Measurements from ENCODE around the gene FOXP1.

Gene FOXP1

DNA sequence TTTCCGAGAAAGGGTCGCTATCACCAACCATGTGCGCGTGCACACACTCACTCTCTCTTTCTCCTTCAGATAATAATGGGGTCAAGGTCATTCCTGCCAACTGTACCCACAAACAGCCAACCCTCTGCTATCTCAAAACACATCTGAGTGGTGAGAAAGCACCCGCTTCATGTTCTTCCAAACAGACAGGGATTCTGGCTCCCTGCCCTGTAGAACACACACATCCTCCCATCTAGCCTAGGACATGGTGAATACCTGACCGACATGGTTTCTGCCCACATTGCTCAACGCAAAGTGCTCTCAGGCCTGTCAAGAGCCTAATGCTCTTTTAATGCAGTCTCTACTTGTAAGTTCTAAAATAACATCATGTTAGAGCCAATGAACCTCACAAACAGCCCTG is 302.2 kb downstream of the FOXP1 start:
- Histone ChIP-seq H3K4me3 (ENCODE audit: low read depth, low read length) (no peak overlapping the region), H3K9me3 (ENCODE audit: control insufficient read depth, insufficient read depth, low read length) (no peaks in the 10 kb centered on the region), H3K4me1 (ENCODE audit: control insufficient read depth, insufficient read depth, low read length) (peaks cover 11% of the 10 kb centered on the region), H3K9ac (ENCODE audit: low read depth, low read length) (no peak overlapping the region), H3K27ac (ENCODE audit: low read depth, low read length) (no peak overlapping the region), H3K27me3 (ENCODE audit: control insufficient read depth, insufficient read depth, low read length) (no peaks in the 10 kb centered on the region), H3K36me3 (ENCODE audit: control insufficient read depth, insufficient read depth, low read length) (no peaks in the 10 kb centered on the region)

DNA sequence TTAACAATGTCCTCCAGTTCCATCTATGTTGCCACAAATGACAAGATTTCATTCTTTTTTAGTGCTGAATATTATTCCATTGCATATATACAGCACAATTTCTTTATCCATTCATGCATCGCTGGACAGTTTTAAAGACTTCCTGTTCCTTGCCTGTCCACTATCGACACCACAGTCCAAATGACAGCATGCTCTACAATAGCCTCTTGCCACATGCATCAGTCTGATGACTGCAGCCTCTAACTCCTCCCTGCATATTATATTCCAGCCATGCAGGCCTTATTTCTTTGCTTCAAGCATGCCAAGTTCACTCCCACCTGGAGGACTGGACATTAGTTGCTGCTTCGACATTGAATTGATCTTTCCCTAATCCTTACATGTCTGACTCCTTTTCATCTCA is 306.2 kb downstream of the FOXP1 start:
- no peak overlapping the region for H3K4me3 ChIP-seq (ENCODE audit: low read depth, low read length)
- no peak overlapping the region for H3K27ac ChIP-seq (ENCODE audit: low read depth, low read length)
- peaks cover under 1% of the 10 kb centered on the region; the same call in 1 of the 2 replicates for H3K4me1 ChIP-seq (ENCODE audit: control insufficient read depth, insufficient read depth, low read length)
- no peaks in the 10 kb centered on the region for H3K9me3 ChIP-seq (ENCODE audit: control insufficient read depth, insufficient read depth, low read length)
- H3K36me3 ChIP-seq (ENCODE audit: control insufficient read depth, insufficient read depth, low read length), result no peaks in the 10 kb centered on the region
- no peaks in the 10 kb centered on the region for H3K27me3 ChIP-seq (ENCODE audit: control insufficient read depth, insufficient read depth, low read length)
- no peak overlapping the region for H3K9ac ChIP-seq (ENCODE audit: low read depth, low read length)

DNA sequence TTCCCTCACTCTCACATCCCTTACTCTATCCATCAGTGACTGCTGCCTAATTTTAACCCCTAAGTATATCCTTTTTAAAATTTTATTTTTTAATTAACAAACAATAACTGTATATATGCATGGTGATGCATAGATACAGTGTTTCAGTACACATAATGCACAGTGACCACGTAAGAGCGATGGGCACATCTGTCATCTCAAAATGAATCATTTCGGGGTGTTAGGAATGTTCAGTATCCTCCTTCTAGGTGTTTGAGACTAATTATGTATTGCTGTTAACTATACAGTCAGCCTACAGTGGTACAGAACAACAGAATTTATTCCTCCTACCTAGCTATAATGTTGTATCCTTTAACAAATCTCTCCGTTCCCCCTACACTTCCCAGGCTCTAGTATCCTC is 307.0 kb downstream of the FOXP1 start:
- Histone ChIP-seq H3K9ac (ENCODE audit: low read depth, low read length) (no peak overlapping the region), H3K27ac (ENCODE audit: low read depth, low read length) (no peak overlapping the region), H3K27me3 (ENCODE audit: control insufficient read depth, insufficient read depth, low read length) (no peaks in the 10 kb centered on the region), H3K9me3 (ENCODE audit: control insufficient read depth, insufficient read depth, low read length) (no peaks in the 10 kb centered on the region), H3K4me1 (ENCODE audit: control insufficient read depth, insufficient read depth, low read length) (no peaks in the 10 kb centered on the region), H3K36me3 (ENCODE audit: control insufficient read depth, insufficient read depth, low read length) (no peaks in the 10 kb centered on the region), H3K4me3 (ENCODE audit: low read depth, low read length) (no peak overlapping the region)

DNA sequence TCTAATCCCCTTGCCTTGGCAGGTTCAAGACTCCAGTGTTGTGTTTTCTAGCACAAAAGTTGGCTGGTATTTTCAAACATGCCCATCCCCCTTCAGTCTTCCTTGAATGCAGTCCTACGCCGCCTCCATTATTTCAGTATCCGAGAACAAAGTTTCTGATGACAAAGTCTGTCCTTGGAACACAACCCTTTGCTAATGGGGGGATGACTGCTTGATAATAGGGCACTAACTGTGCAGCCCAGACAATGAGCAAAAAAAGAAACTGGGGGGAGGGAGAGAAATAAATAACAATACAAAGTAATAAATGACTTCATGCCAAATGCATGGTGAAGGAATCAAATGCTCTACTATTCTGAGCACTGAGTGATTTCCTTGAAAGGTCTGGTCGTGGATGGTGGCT is 310.1 kb downstream of the FOXP1 start:
- Histone ChIP-seq H3K36me3 (ENCODE audit: control insufficient read depth, insufficient read depth, low read length) (no peaks in the 10 kb centered on the region), H3K4me1 (ENCODE audit: control insufficient read depth, insufficient read depth, low read length) (no peaks in the 10 kb centered on the region), H3K27ac (ENCODE audit: low read depth, low read length) (no peak overlapping the region), H3K4me3 (ENCODE audit: low read depth, low read length) (no peak overlapping the region), H3K9me3 (ENCODE audit: control insufficient read depth, insufficient read depth, low read length) (no peaks in the 10 kb centered on the region), H3K27me3 (ENCODE audit: control insufficient read depth, insufficient read depth, low read length) (no peaks in the 10 kb centered on the region), H3K9ac (ENCODE audit: low read depth, low read length) (no peak overlapping the region)

DNA sequence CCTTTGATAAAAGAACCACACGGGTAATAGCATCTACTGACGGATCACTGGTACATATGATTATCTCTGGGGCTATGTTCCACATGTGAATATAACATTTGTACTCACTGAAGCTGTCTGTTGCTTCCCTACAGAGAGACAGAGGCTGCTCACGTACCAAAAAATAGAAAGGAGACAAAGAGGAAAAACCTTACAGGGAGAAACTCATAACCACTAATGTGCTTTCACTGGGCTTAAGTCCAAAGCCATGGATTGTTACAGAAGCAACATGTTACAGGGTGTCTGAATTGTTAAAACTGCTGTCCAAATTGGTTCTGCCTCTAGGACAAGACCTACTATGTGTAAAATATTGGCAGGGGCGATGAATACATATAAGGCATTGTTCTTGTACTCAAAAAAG is 311.9 kb downstream of the FOXP1 start:
- no peak overlapping the region for H3K27ac ChIP-seq (ENCODE audit: low read depth, low read length)
- no peaks in the 10 kb centered on the region for H3K4me1 ChIP-seq (ENCODE audit: control insufficient read depth, insufficient read depth, low read length)
- H3K9me3 ChIP-seq (ENCODE audit: control insufficient read depth, insufficient read depth, low read length), result no peaks in the 10 kb centered on the region

DNA sequence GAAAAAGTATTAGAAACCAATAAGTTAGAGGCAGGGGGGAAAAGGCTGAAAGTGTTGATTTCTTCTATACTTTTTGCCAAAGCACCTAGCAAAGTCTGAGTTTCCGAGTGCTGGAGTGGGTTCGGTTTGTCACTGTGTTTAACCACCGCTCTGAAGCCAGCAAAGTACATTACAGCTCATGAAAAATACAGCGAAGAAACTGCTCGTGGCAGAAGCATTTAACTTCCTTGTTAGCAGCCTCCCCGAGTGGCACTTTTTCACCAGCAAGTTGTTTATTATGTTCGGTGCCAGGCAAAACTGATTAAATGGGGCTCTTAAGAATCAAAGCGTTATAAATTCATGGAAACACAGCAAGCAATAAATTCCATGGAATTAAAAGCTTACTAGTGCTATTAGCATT is 313.6 kb downstream of the FOXP1 start:
- Histone ChIP-seq H3K9ac (ENCODE audit: low read depth, low read length) (no peak overlapping the region), H3K27ac (ENCODE audit: low read depth, low read length) (no peak overlapping the region)

More for the DNA sequence above, 311.9 kb downstream of the FOXP1 start:
- H3K27me3 ChIP-seq (ENCODE audit: control insufficient read depth, insufficient read depth, low read length), result no peaks in the 10 kb centered on the region
- no peaks in the 10 kb centered on the region for H3K36me3 ChIP-seq (ENCODE audit: control insufficient read depth, insufficient read depth, low read length)
- H3K9ac ChIP-seq (ENCODE audit: low read depth, low read length), result no peak overlapping the region
- no peak overlapping the region for H3K4me3 ChIP-seq (ENCODE audit: low read depth, low read length)

DNA sequence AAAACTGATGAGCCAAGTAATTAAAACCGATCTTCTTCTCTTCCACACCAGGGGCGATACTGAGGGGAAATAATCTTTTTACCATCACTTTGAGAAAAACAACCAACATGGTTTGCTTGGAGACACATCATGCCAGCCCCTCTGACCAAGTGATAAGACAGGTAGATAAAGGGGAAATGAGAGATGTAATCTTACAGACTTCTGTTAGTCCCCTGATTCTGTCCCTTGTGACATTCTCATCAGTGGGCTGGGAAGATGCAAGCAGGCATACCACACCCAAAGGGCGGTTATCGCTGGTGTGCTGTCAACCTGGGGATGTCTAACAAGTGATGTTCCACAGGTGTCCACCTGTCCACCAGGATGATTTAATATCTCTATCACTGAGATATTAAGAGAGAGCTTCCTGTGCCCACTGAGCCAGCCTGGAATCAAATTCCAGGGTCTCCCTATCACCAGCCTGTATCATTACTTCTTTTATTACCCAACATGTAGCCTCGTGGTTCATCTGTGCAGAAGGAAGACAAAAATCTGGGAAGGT is 315.0 kb downstream of the FOXP1 start:
- H3K27ac ChIP-seq (ENCODE audit: low read depth, low read length), result no peak overlapping the region
- H3K4me3 ChIP-seq (ENCODE audit: low read depth, low read length), result no peak overlapping the region

More for the DNA sequence above, 313.6 kb downstream of the FOXP1 start:
- H3K9me3 ChIP-seq (ENCODE audit: control insufficient read depth, insufficient read depth, low read length), result no peaks in the 10 kb centered on the region
- no peaks in the 10 kb centered on the region for H3K4me1 ChIP-seq (ENCODE audit: control insufficient read depth, insufficient read depth, low read length)
- no peaks in the 10 kb centered on the region for H3K27me3 ChIP-seq (ENCODE audit: control insufficient read depth, insufficient read depth, low read length)
- H3K4me3 ChIP-seq (ENCODE audit: low read depth, low read length), result no peak overlapping the region
- H3K36me3 ChIP-seq (ENCODE audit: control insufficient read depth, insufficient read depth, low read length), result no peaks in the 10 kb centered on the region

DNA sequence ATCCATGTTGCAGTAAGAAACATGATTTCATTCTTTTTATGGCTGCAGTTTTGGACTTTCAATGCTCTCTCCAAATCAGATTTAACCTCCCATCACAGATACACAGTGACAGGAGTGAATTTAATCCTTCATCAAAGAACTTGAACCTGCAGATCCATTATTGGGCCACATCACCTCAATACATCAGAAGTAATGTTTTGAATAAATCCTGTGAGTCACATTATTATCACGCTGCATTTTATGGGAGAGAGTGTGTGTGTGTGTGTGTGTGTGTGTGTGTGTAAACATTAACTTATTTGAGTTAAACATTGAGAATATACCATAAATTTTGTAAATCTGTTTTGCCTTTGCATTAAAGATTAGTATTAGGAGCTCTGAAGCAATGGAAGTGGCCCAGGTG is 316.7 kb downstream of the FOXP1 start:
- H3K9me3 ChIP-seq (ENCODE audit: control insufficient read depth, insufficient read depth, low read length), result no peaks in the 10 kb centered on the region
- H3K4me1 ChIP-seq (ENCODE audit: control insufficient read depth, insufficient read depth, low read length), result 0 out of 2 replicates have a peak, but pooled peaks cover 3% of the 10 kb centered on the region
- no peaks in the 10 kb centered on the region for H3K36me3 ChIP-seq (ENCODE audit: control insufficient read depth, insufficient read depth, low read length)
- H3K27me3 ChIP-seq (ENCODE audit: control insufficient read depth, insufficient read depth, low read length), result no peaks in the 10 kb centered on the region
- H3K27ac ChIP-seq (ENCODE audit: low read depth, low read length), result no peak overlapping the region
- H3K4me3 ChIP-seq (ENCODE audit: low read depth, low read length), result no peak overlapping the region
- no peak overlapping the region for H3K9ac ChIP-seq (ENCODE audit: low read depth, low read length)

More for the DNA sequence above, 315.0 kb downstream of the FOXP1 start:
- no peaks in the 10 kb centered on the region for H3K27me3 ChIP-seq (ENCODE audit: control insufficient read depth, insufficient read depth, low read length)
- H3K9me3 ChIP-seq (ENCODE audit: control insufficient read depth, insufficient read depth, low read length), result no peaks in the 10 kb centered on the region
- H3K36me3 ChIP-seq (ENCODE audit: control insufficient read depth, insufficient read depth, low read length), result no peaks in the 10 kb centered on the region
- no peaks in the 10 kb centered on the region for H3K4me1 ChIP-seq (ENCODE audit: control insufficient read depth, insufficient read depth, low read length)
- no peak overlapping the region for H3K9ac ChIP-seq (ENCODE audit: low read depth, low read length)

DNA sequence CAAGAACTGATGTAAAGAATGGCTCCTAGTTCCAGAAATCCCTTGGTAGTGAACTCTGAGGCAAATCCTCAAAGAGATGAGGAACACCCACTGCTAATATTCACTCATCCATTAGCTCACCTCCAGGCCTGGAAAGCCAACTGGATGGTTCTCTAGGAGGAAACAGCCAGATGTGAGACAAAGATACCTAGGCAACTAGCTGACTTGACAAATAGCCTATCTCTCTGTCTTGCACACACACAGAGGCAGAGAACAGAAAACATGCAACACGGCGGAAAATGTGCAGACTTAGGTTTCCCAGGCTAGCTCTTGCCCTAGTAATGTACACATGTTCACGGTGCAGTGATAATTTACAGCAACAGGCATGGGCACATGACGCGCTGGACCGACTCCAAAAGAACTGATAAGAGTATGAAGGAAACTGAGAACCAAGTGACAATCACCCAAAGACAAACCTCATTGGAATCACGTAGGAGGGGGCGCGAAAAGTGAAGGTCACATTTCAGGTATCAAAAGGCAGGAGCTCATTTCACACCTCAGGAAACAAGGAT is 318.1 kb downstream of the FOXP1 start:
- H3K4me3 ChIP-seq (ENCODE audit: low read depth, low read length), result no peak overlapping the region
- no peaks in the 10 kb centered on the region for H3K27me3 ChIP-seq (ENCODE audit: control insufficient read depth, insufficient read depth, low read length)
- no peaks in the 10 kb centered on the region for H3K36me3 ChIP-seq (ENCODE audit: control insufficient read depth, insufficient read depth, low read length)
- no peak overlapping the region for H3K9ac ChIP-seq (ENCODE audit: low read depth, low read length)
- H3K4me1 ChIP-seq (ENCODE audit: control insufficient read depth, insufficient read depth, low read length), result 0 out of 2 replicates have a peak, but pooled peaks cover 3% of the 10 kb centered on the region
- no peaks in the 10 kb centered on the region for H3K9me3 ChIP-seq (ENCODE audit: control insufficient read depth, insufficient read depth, low read length)
- no peak overlapping the region for H3K27ac ChIP-seq (ENCODE audit: low read depth, low read length)

DNA sequence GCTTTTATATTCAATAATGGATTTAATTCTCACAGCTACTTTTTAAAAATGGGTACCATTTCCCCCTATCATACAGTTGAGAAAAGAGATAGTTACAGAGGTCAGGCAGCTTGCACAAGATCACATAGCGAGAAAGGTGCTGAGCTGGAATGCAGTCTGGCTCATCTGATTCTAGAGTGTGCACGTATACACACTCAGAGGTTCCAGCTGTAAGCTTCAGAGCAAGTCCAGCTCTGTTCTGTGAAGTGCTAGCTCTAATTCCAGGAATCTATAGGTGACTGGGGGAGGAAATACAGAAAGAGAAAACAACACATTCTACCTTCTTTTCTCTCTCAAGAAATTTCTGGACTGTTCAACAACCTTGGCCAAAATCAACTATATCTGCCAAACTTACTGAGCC is 318.7 kb downstream of the FOXP1 start:
- Histone ChIP-seq H3K9me3 (ENCODE audit: control insufficient read depth, insufficient read depth, low read length) (no peaks in the 10 kb centered on the region), H3K27ac (ENCODE audit: low read depth, low read length) (no peak overlapping the region), H3K27me3 (ENCODE audit: control insufficient read depth, insufficient read depth, low read length) (no peaks in the 10 kb centered on the region), H3K4me1 (ENCODE audit: control insufficient read depth, insufficient read depth, low read length) (0 out of 2 replicates have a peak, but pooled peaks cover 3% of the 10 kb centered on the region), H3K4me3 (ENCODE audit: low read depth, low read length) (no peak overlapping the region), H3K9ac (ENCODE audit: low read depth, low read length) (no peak overlapping the region), H3K36me3 (ENCODE audit: control insufficient read depth, insufficient read depth, low read length) (no peaks in the 10 kb centered on the region)

DNA sequence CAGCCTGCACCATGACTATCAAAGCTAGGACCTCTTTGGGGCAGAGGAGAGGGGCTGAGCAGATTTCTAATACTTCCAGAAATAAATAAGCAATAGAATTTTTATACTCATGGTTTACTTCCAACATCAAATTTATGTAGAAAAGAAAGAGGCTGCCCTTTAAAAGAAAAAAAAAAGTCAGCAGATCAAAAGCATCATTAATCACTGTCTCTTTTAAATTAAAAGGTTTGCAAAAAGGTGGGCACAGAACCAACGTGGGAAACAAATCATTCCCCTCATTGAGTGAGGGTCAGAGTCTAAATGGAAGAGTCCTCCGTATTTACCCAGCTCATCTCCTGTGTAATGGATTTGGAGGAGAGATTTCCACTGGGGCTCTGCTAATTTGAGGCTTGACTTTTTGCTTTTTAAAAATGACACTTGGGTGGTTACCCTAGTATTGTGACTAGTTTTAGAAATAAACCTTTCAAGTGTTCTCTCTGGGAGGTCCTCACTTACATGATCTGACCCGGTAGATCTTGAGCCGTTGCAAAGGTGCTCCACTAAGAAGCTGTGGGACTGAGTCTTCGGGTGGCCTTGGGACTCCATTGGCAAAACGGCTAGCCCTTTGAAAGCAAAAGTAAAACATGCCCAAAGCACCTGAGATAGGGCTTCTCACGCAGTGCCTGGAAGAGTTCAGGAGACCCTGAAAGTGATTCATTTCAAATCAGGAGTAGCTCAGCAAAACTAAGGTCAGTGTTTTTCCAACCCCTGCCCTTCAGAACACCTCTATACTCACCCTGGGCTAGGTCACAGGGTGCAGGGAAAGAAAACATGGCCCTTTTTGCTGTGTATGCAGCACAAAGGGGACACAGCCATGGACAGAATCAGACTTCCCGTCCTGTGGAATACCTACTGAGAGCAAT is 320.9 kb downstream of the FOXP1 start:
- Histone ChIP-seq H3K36me3 (ENCODE audit: control insufficient read depth, insufficient read depth, low read length) (no peaks in the 10 kb centered on the region), H3K9me3 (ENCODE audit: control insufficient read depth, insufficient read depth, low read length) (no peaks in the 10 kb centered on the region), H3K4me3 (ENCODE audit: low read depth, low read length) (no peak overlapping the region), H3K4me1 (ENCODE audit: control insufficient read depth, insufficient read depth, low read length) (peaks cover 14% of the 10 kb centered on the region), H3K27me3 (ENCODE audit: control insufficient read depth, insufficient read depth, low read length) (no peaks in the 10 kb centered on the region), H3K27ac (ENCODE audit: low read depth, low read length) (no peak overlapping the region), H3K9ac (ENCODE audit: low read depth, low read length) (no peak overlapping the region)
